Upper lobe of left lung (tissue), 4 donors: Measurements from ENCODE around the gene ZACN.

Source experiments
- CTCF ChIP-seq, 6 experiments: fragments of 450-650 bp in 4 of 6; fragments of 200-600 bp in 2 of 6; sonication (generic) in 2 of 6; IDR thresholded peaks; one replicate each; pipeline ENCODE4 v1.5.1; 2016 to 2019; ENCODE audit warnings: antibody characterized with exemption in 6 of 6
- POLR2AphosphoS5 ChIP-seq, 2 donors: sonication (generic); formaldehyde crosslinking; IDR thresholded peaks; one replicate each; pipeline ENCODE4 v1.5.1; 2017; ENCODE audit warnings: antibody characterized with exemption in 2 of 2

GRCh38 chr17:76124582-76125390 lies 45.8 kb downstream of the ZACN start:
- peak in 1 of 6 experiments; percentile 9 for TF ChIP-seq CTCF (IDR thresholded peaks at IDR 0.05)
- TF ChIP-seq POLR2AphosphoS5 (IDR thresholded peaks at IDR 0.05), result no peak
